Measurements from ENCODE around the gene HIVEP3.
A peak's percentile ranks its signal among the peaks of the same experiment; 100 is the strongest.

HIVEP3 gene

DNA sequence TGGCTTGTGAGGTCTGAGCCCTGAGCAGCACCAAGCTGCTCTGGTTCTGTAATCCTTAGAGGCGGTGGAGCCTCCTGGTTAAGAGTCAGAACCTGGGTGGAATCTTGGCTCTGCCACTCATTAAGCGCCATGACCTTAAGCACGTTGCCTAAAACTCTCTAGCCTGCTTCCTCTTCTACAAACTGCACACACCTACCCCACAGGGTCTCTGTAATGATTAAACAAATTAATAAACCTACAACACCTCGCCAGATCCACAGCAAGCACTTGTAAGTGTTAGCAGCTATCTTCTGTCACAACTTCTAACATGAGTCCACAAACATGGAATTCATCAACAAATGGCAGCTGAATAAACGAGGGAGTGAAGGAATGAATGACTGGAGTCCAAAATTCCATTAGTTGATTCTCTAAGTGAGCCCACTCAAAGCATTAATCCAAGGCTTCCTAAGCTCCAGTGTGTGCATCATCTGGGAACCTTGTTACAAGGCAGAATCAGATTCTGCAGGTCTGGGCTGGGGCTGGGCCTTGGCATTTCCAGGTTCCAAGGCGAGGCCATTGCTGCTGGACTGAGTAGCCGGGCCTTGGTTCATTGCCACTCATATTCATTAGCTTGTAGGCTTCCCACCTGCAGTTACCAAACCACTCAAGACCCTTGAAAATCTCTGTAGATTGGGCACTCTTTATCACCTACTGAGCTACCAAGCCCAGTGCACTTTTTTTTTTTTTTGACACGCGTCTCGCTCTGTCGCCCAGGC lies 168.6 kb downstream of the HIVEP3 start:
- Mint-ChIP-seq H3K4me1 (peaks cover 89% of the 10 kb centered on the region), H3K27ac (no peak overlapping the region), H3K9me3 (no peaks in the 10 kb centered on the region), H3K27me3 (no peaks in the 10 kb centered on the region), H3K4me3 (peak overlapping the region in 1 of 2 donors; percentile 62)
- ATAC-seq (no peak), DNase-seq (no peak)

- Mint-ChIP-seq H3K4me3 (no peak overlapping the region), H3K4me1 (peaks cover 89% of the 10 kb centered on the region), H3K9me3 (no peaks in the 10 kb centered on the region), H3K27ac (no peak overlapping the region), H3K27me3 (no peaks in the 10 kb centered on the region)
- ATAC-seq = no peak
- DNase-seq = no peak
These were observed 173.7 kb downstream of the HIVEP3 start for GRCh38 chr1:41745022-41745421.

GRCh38 chr1:41743366-41743765 lies 175.4 kb downstream of the HIVEP3 start:
- Mint-ChIP-seq H3K27me3 (no peaks in the 10 kb centered on the region), H3K27ac (peak overlapping the region; percentile 8 to 38), H3K9me3 (no peaks in the 10 kb centered on the region), H3K4me3 (peak overlapping the region in 1 of 2 donors; percentile 38), H3K4me1 (peaks cover 87% of the 10 kb centered on the region)
- DNase-seq (no peak), ATAC-seq (no peak)

DNA sequence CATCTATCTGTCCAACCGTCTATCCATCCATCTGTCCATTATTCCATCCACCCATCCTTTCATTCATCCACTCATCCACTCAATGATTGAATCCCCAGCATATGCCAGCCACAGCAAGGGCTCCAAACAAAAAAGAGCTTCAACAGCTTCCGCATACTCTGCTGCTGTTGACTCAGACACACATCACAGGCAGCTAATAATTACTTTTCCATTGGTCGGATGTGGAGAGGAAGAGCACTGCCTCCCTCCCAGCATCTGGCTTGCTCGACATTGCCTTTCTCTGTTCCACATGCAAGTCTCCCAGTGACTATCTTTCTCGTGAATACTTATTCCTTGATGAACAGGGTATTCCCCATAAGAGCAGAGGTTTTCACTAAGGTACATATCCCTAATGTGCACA lies 176.5 kb downstream of the HIVEP3 start:
- Mint-ChIP-seq H3K27ac (peak overlapping the region; percentile 11 to 50), H3K27me3 (no peaks in the 10 kb centered on the region), H3K9me3 (no peaks in the 10 kb centered on the region), H3K4me1 (peaks cover 97% of the 10 kb centered on the region), H3K4me3 (peak overlapping the region; percentile 32 to 49)
- DNase-seq (no peak), ATAC-seq (no peak)

- no peaks in the 10 kb centered on the region for H3K27me3 Mint-ChIP-seq
- no peak overlapping the region for H3K4me3 Mint-ChIP-seq
- H3K9me3 Mint-ChIP-seq = no peaks in the 10 kb centered on the region
- H3K4me1 Mint-ChIP-seq = peaks cover 97% of the 10 kb centered on the region
- DNase-seq (peak in 1 of 2 donors; percentile 20), ATAC-seq (peak; percentile 22)
- H3K27ac Mint-ChIP-seq = peak overlapping the region; percentile 30 to 61
These were observed 177.5 kb downstream of the HIVEP3 start for GRCh38 chr1:41741244-41741643.

DNA sequence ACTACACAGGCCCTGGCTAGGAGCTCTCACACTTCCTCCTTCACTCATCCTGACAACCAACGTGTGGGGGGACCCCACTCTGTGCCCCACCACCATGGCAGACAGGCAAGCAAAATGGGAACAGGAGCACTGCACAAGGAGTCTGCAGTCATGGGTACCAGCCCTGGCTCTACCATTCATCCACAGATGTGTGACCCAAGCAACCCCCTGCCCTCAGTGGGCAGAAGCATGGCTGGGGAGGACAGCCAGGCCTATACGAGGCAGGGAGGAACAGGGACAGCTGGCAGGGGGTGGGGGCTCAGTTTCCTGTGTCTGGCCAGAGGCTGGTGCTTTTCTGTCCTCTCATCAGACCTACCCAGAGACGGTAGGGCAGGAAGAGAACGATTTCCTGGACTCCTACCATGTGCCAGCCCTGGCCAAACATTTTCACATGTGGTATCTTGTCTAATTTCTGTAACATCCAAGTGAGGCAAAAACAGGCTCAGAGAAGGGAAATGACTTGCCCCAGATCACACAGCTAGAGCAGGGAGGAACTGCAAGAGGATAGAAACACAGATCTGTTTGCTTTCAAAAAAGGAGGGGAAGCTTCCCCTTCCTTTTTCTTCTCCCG lies 178.0 kb downstream of the HIVEP3 start:
- ATAC-seq = peak; percentile 52
- peak overlapping the region; percentile 30 to 97 for H3K27ac Mint-ChIP-seq
- no peaks in the 10 kb centered on the region for H3K9me3 Mint-ChIP-seq
- peak; percentile 22 to 54 for DNase-seq
- peak overlapping the region; percentile 32 to 39 for H3K4me3 Mint-ChIP-seq
- no peaks in the 10 kb centered on the region for H3K27me3 Mint-ChIP-seq
- peaks cover 97% of the 10 kb centered on the region for H3K4me1 Mint-ChIP-seq

DNA sequence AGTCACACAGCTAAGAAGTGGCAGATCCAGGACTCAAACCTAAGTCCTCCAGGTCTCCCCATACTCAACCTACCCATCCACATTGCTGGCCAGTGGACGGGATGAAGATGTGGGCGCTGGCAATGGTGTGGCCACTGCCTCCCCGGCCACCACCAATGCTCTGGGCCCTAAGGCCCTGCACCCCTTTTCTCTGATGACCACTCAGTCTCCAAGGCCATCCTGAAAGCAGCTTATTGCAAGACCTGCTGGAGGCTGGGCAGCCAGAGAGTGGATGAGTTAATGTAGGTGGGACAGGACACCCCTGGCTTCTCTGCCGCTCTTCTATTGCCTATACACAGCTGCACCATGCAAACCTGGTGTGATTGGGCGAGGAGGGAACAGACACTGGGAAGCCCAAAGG lies 178.7 kb downstream of the HIVEP3 start:
- no peaks in the 10 kb centered on the region for H3K9me3 Mint-ChIP-seq
- H3K27me3 Mint-ChIP-seq = no peaks in the 10 kb centered on the region
- peak overlapping the region in 1 of 2 donors; percentile 90 for H3K4me3 Mint-ChIP-seq
- peak overlapping the region in 1 of 2 donors; percentile 97 for H3K27ac Mint-ChIP-seq
- H3K4me1 Mint-ChIP-seq = peaks cover 97% of the 10 kb centered on the region
- no peak for ATAC-seq
- peak in 1 of 2 donors; percentile 25 for DNase-seq

- H3K27me3 Mint-ChIP-seq = no peaks in the 10 kb centered on the region
- peak overlapping the region; percentile 96 to 97 for H3K27ac Mint-ChIP-seq
- H3K4me1 Mint-ChIP-seq = peaks cover 97% of the 10 kb centered on the region
- DNase-seq (peak; percentile 77 to 91), ATAC-seq (peak; percentile 78)
- no peaks in the 10 kb centered on the region for H3K9me3 Mint-ChIP-seq
- peak overlapping the region; percentile 71 to 90 for H3K4me3 Mint-ChIP-seq
These were observed 179.4 kb downstream of the HIVEP3 start for GRCh38 chr1:41739061-41739955.

DNA sequence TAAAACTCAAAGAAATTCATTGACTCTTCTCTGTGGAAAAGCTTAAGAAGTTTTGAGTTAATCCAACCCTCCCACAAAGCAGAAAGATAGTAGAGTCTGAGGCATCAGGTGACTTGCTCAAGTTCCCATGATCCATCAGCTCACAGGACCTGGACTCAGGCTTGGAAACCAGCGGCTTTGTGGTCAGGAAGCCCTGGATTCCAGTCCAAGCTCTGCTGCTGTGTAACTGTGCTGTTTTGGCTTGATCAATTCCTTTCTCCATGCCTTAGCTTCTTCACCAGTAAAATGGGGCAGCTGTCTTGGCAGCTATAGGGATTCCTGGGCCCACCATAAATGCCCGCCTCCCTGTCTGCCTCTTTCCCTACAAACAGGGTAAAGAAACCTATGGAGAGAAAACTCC lies 180.2 kb downstream of the HIVEP3 start:
- ATAC-seq (no peak), DNase-seq (no peak)
- Mint-ChIP-seq H3K9me3 (no peaks in the 10 kb centered on the region), H3K4me3 (peak overlapping the region; percentile 71 to 90), H3K27me3 (no peaks in the 10 kb centered on the region), H3K27ac (peak overlapping the region; percentile 96 to 97), H3K4me1 (peaks cover 97% of the 10 kb centered on the region)

DNA sequence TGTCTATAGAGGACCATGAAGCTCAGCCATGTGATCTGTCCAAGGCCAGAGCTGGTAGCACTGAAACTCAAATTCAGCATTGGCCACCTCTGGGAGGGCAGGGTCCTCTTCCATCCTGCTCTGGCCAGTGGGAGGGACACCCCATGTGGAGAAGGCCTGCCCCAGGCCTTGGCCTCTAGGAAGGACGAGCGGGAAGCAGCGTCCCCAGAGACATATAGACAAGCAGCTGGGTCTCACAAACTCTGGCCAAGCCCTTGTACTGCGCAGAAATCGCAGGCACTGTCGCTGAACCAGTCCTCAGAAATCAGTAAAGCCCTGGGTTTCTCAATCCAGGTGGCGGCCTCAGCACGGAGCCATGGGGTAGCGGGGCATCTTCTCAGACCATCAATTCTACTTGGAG lies 180.7 kb downstream of the HIVEP3 start:
- Mint-ChIP-seq H3K27ac (no peak overlapping the region), H3K4me1 (peaks cover 95% of the 10 kb centered on the region), H3K4me3 (peak overlapping the region in 1 of 2 donors; percentile 34), H3K27me3 (no peaks in the 10 kb centered on the region), H3K9me3 (no peaks in the 10 kb centered on the region)
- ATAC-seq (no peak), DNase-seq (no peak)

GRCh38 chr1:41735631-41736260 lies 183.0 kb downstream of the HIVEP3 start:
- no peak for ATAC-seq
- DNase-seq = no peak
- H3K27me3 Mint-ChIP-seq = no peaks in the 10 kb centered on the region
- H3K27ac Mint-ChIP-seq = no peak overlapping the region
- peaks cover 78% of the 10 kb centered on the region for H3K4me1 Mint-ChIP-seq
- no peak overlapping the region for H3K4me3 Mint-ChIP-seq
- no peaks in the 10 kb centered on the region for H3K9me3 Mint-ChIP-seq

DNA sequence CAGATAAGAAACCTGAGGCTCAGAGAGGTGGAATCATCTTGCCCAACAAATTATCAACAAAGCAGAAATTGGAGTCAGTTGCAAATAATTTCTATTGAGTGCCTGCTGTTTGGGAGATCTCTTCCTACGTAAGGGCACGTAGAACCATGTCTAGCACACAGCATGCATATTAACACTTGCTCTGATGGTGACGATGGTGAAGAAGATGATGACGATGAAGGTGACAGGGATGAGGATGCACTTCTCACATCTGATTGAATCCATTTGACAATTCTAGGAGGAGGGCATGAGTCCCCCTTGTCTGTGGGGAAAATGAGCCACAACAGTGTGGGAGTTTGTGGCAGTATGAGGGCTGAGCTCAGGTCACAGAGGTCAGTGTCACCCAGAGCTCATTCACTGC lies 183.6 kb downstream of the HIVEP3 start:
- no peaks in the 10 kb centered on the region for H3K9me3 Mint-ChIP-seq
- H3K4me3 Mint-ChIP-seq = no peak overlapping the region
- no peaks in the 10 kb centered on the region for H3K27me3 Mint-ChIP-seq
- DNase-seq = no peak
- H3K27ac Mint-ChIP-seq = no peak overlapping the region
- peaks cover 77% of the 10 kb centered on the region for H3K4me1 Mint-ChIP-seq
- no peak for ATAC-seq

DNA sequence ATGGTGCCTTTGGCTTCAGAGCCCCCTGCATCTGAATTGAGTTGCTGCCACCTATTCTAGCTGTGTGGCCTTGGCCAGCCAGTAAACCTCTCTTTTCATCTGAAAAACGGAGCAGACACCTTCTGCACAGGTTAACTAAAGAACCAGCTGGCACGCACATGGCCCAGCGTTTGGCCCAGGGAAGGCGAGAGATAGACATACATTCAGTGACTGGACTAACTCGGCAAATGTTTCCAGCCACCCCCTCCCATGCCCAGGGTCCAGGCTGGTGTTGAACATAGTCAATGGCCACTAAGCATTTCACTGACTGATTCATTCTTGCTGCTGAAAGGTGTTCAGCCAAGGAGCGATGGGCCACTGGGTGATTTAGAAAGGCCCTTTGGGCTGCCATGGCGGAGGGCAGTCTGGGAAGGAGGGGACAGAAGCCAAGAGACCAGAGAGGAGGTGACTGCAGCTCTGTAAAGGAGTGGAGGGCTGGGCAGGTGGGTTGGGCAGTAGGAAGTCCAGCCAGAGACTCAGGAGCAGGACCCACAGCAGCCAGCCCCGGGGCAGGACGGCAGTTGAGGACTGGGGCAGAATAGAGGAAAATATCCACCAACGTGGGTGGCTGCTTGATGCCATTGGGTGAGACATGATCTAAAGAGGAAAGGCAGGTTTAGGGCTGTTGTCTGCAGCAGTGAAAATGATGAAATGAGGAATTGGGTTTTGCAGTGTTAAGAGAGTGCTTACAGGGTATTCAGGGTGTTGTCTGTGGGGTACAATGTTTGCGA lies 184.3 kb downstream of the HIVEP3 start:
- H3K27me3 Mint-ChIP-seq = no peaks in the 10 kb centered on the region
- DNase-seq (no peak), ATAC-seq (no peak)
- H3K9me3 Mint-ChIP-seq = no peaks in the 10 kb centered on the region
- no peak overlapping the region for H3K4me3 Mint-ChIP-seq
- peaks cover 77% of the 10 kb centered on the region for H3K4me1 Mint-ChIP-seq
- no peak overlapping the region for H3K27ac Mint-ChIP-seq

DNA sequence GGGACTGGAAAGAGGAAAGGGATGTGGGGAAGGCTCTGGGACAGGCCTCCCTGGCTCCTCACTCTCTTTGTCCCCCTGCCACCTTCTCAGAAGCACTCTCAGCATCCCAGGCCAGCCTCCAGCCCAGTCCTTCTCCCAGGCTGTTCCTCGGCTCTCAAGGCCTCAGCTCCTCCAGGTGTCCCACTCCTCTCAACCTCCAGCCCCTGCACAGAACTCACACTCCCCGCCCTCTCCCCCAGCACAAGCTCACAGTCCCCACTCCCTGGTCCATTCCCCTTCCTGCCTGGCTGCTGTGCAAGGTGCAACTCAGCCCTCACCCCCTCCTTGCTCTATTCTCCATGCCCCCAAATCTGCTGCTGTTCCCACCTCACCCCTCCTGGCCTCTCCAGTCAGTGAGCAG lies 185.0 kb downstream of the HIVEP3 start:
- Mint-ChIP-seq H3K4me3 (no peak overlapping the region), H3K4me1 (peaks cover 77% of the 10 kb centered on the region), H3K9me3 (no peaks in the 10 kb centered on the region), H3K27me3 (no peaks in the 10 kb centered on the region), H3K27ac (no peak overlapping the region)
- ATAC-seq (no peak), DNase-seq (no peak)

DNA sequence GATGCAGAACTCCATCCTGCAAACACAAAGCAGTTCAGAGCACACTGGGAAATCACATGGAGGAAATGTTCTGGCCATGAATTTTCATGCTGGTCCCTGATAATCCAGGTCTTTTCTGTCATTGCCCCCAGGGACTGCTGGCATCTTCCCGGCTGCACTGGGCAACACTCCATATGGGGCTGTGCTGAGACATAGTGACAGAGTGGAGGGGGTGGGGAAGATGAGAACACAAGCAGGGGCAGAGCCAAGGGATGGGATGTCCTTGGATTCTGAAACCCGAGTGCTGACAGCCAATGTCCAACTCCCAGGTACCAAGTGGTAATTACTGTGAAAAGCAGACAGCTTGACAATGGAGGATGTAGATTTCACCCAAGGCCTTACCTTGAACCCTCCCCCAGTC lies 185.7 kb downstream of the HIVEP3 start:
- no peak for DNase-seq
- Mint-ChIP-seq H3K27me3 (no peaks in the 10 kb centered on the region), H3K27ac (no peak overlapping the region), H3K4me1 (peaks cover 80% of the 10 kb centered on the region), H3K9me3 (no peaks in the 10 kb centered on the region), H3K4me3 (no peak overlapping the region)
- no peak for ATAC-seq
